GM12891 (cell line): ENCODE measurements around the gene CSRP1.
A peak's percentile ranks its signal among the peaks of the same experiment; 100 is the strongest.

Experiments used
- DNase-seq: peaks from one replicate; pipeline ENCODE4 v3.0.0; 2011; ENCODE audit warnings: low spot score; ENCODE audit not compliant: insufficient read length
- FAIRE-seq: peaks from 2 replicates; lab custom pipeline; 2011; peaks lifted over from hg19 to GRCh38; lab: Jason Lieb, UNC
- PAX5 ChIP-seq: IDR thresholded peaks from 2 replicates; pipeline ENCODE4 v1.6.1; 2011; ENCODE audit warnings: low read length, moderate library complexity, mild to moderate bottlenecking; ENCODE audit not compliant: insufficient read depth, severe bottlenecking
- POLR2A ChIP-seq: IDR thresholded peaks from 2 replicates; pipeline ENCODE4 v1.6.1; 2011; ENCODE audit warnings: low read depth, low read length, control low read depth
- POLR2AphosphoS5 ChIP-seq: IDR thresholded peaks from 2 replicates; pipeline ENCODE4 v1.6.1; 2011; ENCODE audit warnings: low read depth, low read length, control low read depth
- POU2F2 ChIP-seq: IDR thresholded peaks from 2 replicates; pipeline ENCODE4 v1.6.1; 2011; ENCODE audit warnings: low read depth, mild to moderate bottlenecking, control low read depth, low read length, moderate library complexity
- SPI1 ChIP-seq: IDR thresholded peaks from 2 replicates; pipeline ENCODE4 v1.6.1; 2011; ENCODE audit warnings: low read depth, low read length, control low read depth
- TAF1 ChIP-seq: IDR thresholded peaks from 2 replicates; pipeline ENCODE4 v1.6.1; 2011; ENCODE audit warnings: low read depth, low read length, control low read depth

CSRP1 gene

DNA sequence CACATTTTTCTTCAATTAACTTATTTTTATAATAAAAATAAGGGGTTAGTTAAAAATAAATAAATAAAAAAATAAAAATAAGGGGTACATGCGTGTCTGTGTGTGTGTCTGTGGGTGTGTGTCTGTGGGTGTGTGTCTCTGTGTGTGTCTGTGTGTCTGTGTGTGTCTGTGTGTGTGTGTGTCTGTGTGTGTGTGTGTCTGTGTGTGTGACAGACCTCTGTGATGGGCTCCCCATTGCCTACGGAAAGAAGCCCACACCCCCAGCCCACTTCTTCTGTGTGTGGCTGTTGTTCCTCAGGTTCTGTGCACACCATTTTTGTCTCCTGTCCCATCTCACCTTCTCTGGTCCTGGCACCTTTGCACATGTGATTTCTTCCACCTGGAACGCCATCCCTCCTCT lies 47.9 kb downstream of the CSRP1 start:
- FAIRE-seq = no peak

DNA sequence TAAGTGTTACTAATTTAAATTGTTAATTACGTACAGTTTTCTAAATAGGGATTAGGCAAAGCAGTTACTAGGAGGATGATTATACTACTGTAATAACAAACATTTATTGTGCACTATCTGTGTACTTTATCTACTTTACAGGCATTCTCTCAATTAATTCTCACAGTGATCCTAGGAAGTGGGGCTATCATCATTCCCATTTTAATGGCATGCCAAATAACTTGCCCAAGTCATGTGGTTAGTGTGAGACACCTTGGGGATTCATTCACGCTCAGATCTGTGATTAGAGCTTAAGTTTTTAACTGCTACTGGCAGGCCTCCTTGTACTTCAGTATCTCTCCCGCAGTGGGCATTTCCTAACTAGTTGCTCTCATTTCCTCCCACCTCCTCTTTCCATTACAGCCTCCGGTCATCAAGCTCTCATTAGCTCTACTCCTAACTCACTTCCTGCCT lies 49.4 kb downstream of the CSRP1 start:
- no peak for FAIRE-seq
- no peak for DNase-seq
- no peak for TF ChIP-seq POLR2AphosphoS5

More for the DNA sequence above, 47.9 kb downstream of the CSRP1 start:
- TF ChIP-seq POLR2AphosphoS5 (no peak), PAX5 (no peak), POLR2A (no peak)
- DNase-seq = no peak

DNA sequence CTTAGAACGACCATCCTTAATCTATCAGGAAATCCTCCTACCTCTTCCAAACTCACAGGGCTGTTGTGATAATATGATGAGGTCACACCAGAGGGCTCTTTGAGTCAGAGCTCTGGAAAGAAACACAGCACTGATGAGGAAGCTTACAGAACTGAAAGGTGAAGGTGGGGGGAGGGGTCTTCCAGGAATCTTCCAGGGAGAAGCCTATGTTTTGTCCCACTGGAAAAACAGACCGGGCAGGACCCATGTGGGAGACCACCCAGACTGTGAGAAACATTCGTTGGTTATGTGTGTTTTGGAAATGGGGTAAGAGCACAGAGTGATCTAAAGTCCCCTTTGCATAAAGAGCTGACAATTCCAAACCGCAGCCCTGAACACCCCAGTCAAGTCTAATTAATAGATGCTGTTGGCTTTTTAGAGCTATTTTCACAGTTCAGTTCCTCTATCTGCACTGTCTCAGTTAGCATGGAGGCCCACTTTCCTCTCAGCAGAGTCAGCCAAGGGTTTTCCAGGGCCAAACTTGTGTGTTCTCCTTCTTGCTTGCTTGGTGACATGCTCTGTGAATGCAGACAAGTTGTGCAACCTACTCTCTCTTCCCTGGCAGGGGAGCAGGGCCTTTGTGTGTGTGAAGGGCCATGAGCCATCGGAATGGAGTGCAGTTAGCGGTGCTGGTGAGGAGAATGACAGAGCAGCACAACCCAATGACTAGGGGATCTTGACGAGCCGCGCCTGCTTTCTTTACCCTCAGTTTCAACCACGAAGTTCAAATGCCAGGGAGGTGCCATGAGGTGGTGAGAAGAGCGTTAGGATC lies 50.2 kb downstream of the CSRP1 start:
- DNase-seq = no peak

DNA sequence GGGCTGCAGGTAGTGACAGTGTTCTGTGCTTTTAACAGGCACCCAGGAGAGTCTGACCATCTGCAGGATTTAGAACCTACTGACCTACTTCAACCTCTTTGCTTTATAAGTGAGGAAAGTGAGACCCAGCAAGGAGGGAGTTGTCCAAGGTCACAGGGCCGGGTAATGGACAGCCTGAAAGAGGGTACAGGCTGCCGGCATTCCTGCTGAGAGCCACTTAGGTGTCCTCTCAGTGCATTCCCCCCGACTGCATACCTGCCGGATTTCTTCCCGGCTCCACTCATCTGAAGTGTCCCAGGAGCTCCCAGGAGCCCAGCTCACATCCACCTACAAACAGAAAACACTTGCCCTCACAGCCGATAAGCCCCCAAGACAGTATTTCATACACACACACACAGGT lies 51.8 kb downstream of the CSRP1 start:
- FAIRE-seq = no peak
- DNase-seq = no peak
- TF ChIP-seq SPI1 (no peak), POLR2AphosphoS5 (no peak), POU2F2 (no peak), PAX5 (no peak), TAF1 (no peak), POLR2A (no peak)

More for the DNA sequence above, 50.2 kb downstream of the CSRP1 start:
- FAIRE-seq = peak; percentile 63
- TF ChIP-seq POLR2AphosphoS5 (no peak), POLR2A (no peak), TAF1 (no peak), PAX5 (no peak), SPI1 (peak; percentile 78), POU2F2 (peak; percentile 46; the same call in 1 of the 2 replicates)

DNA sequence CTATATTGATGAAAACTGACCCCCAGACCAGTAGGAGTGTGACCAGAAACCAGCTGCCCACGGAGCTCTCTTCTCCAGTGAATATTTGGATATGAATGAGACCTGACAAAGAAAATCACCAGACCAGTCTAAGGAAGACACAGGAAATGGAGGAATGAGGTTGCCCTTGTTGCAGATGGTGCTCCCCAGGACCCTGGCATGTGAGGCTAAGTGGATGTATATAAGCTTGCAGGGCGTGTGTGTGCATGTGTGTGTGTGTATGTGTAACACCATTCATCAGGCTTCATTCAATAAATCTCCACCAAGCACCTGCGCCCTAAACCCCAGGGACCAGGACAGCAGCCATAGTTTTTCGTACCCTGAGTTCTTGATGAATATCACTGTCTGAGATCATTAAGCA lies 52.3 kb downstream of the CSRP1 start:
- DNase-seq (no peak), FAIRE-seq (no peak)
- TF ChIP-seq SPI1 (no peak), PAX5 (no peak), POLR2AphosphoS5 (no peak), POLR2A (no peak), POU2F2 (no peak), TAF1 (no peak)

DNA sequence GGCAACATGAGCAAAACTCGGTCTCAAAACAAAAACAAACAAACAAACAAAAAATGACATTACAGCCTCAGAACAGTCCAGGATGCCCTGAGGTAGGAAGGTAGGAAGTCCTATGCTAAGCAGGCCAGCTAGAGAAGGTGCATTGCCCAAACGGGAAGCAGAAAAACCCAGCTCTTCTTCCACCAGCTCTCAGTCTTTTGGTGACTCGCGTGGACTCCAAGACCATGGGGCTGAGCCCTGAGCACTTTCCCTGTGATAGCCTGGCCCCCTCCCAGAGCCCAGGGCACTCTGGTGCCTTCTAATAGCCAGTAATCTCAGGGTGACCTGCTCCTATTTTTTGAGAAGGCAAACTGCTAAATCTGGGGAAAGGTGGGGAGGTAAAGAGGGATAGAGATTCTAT lies 54.1 kb downstream of the CSRP1 start:
- TF ChIP-seq SPI1 (no peak), POLR2A (no peak), TAF1 (no peak), POLR2AphosphoS5 (no peak), POU2F2 (no peak), PAX5 (no peak)
- FAIRE-seq (no peak), DNase-seq (no peak)

- FAIRE-seq (no peak), DNase-seq (no peak)
- TF ChIP-seq PAX5 (no peak), TAF1 (no peak), POLR2A (no peak), SPI1 (no peak), POU2F2 (no peak), POLR2AphosphoS5 (no peak)
Observed at GRCh38 chr1:201450721-201451291, 56.1 kb downstream of the CSRP1 start.

DNA sequence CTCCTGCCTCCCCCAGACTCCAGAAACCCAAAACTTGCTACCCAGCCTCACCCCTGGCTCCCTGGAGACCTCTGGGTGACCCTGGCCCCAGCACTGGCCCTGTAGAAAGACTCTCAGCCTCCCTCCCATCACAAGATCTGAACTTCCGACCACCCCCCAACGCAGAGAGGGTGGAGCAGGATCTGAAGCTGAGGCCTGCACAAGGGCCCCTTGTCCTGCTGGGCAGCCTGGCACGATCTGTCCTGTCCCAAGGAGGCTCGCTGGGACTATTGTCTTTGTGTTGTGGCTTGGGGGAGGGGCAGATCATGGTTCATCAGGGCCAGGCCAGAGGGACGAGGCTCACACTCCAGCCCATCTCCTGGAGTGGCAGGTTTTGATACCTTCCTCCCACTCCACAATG lies 57.9 kb downstream of the CSRP1 start:
- DNase-seq = no peak
- FAIRE-seq = no peak
- TF ChIP-seq SPI1 = no peak
- no peak for TF ChIP-seq POU2F2
- no peak for TF ChIP-seq PAX5
- no peak for TF ChIP-seq TAF1
- TF ChIP-seq POLR2A = no peak
- TF ChIP-seq POLR2AphosphoS5 = no peak

DNA sequence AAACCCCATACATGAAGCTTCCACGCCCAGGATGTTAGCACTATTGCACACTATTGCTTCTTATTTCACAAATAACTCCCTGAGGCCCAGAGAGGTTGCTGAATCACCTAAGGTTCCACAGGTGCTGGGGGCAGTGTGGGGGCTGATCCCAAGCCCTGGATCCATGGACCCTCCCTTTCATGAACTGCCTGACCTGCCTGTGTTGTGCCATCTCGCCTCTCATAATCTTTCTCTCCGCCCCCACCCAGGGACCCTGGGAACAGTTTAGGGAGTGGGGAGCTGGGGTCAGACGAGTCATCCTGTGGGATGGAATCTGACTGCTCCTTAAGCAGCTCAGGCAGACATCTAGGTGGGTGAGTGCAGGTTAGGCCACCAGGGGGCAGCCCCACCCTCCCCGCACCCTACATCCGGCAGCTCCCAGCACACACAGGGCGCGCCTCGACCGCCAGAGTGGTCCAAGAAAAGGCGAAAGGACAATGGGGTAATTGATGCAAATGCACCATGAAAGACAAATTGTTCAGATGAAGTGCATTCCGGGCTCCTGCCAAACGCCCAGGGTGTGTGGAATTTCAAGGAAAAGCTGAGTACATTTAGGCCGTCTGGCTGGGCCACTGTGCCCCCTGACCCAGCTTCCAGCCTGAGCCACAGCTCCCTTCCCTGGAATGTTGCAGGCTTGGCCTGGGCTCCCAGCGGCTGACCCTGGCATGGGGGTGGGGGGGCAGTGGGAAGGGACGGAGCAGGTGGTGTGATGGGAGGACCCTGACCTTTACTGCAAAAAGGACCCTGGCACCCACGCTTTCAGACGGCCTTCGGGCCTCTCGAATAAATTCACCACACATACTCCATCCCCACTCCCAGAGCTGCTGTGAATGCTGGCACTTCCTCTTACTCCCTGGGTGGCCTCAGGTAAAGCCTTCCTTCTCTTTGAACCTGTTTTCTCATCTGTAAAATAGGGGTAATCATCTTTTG lies 58.7 kb downstream of the CSRP1 start:
- 0 out of 2 replicates have a peak, but pooled peaks have one; percentile 13 for TF ChIP-seq POU2F2
- no peak for TF ChIP-seq SPI1
- DNase-seq = peak; percentile 81
- FAIRE-seq = peak; percentile 82
